H9 (cell line): ENCODE data around the gene PAXX. TPM values are rescaled to one million over a fixed set of nuclear protein-coding genes. Genes with fewer than 3 reads are reported as not detected.

Experiments used
- DNase-seq: peaks from one replicate; pipeline ENCODE4 v3.0.0-alpha.2; 2017
- H2AFZ ChIP-seq: one replicate; pipeline ENCODE4 v1.6.1; 2013; ENCODE audit warnings: mild to moderate bottlenecking, low read length, control low read depth, moderate library complexity
- H2AK5ac ChIP-seq: 2 replicates; pipeline ENCODE4 v1.6.1; 2013; ENCODE audit warnings: low read length, control low read depth, mixed read lengths; ENCODE audit not compliant: insufficient read length
- H2BK120ac ChIP-seq: one replicate; pipeline ENCODE4 v1.6.1; 2013; ENCODE audit warnings: low read depth, mild to moderate bottlenecking, low read length, control low read depth, inconsistent platforms; ENCODE audit not compliant: poor library complexity, severe bottlenecking
- H2BK12ac ChIP-seq: 2 replicates; pipeline ENCODE4 v1.6.1; 2013; ENCODE audit warnings: low read length, control low read depth, mixed read lengths, low read depth; ENCODE audit not compliant: insufficient read length
- H2BK15ac ChIP-seq: 2 replicates; pipeline ENCODE4 v1.6.1; 2013; ENCODE audit warnings: low read depth, low read length, control low read depth
- H2BK20ac ChIP-seq: one replicate; pipeline ENCODE4 v1.6.1; 2013; ENCODE audit warnings: low read depth, mild to moderate bottlenecking, low read length, control low read depth, inconsistent platforms; ENCODE audit not compliant: poor library complexity, severe bottlenecking
- H2BK5ac ChIP-seq: 2 replicates; pipeline ENCODE4 v1.6.1; 2013; ENCODE audit warnings: low read length, control low read depth, mixed read lengths; ENCODE audit not compliant: insufficient read length
- H3K14ac ChIP-seq: 2 replicates; pipeline ENCODE4 v1.6.1; 2013; ENCODE audit warnings: low read length, control low read depth; ENCODE audit not compliant: insufficient read depth
- H3K18ac ChIP-seq: 2 replicates; pipeline ENCODE4 v1.6.1; 2013; ENCODE audit warnings: low read depth, mild to moderate bottlenecking, mixed read lengths, low read length, control low read depth; ENCODE audit not compliant: insufficient read length
- H3K23ac ChIP-seq: 2 replicates; pipeline ENCODE4 v1.6.1; 2013; ENCODE audit warnings: low read length, control low read depth, mixed read lengths, low read depth; ENCODE audit not compliant: insufficient read length
- H3K23me2 ChIP-seq: 2 replicates; pipeline ENCODE4 v1.6.1; 2013; ENCODE audit warnings: low read depth, mild to moderate bottlenecking, mixed read lengths, low read length, control low read depth; ENCODE audit not compliant: insufficient read length, poor library complexity, severe bottlenecking
- H3K27ac ChIP-seq: 2 replicates; pipeline ENCODE4 v1.5.1; 2013; ENCODE audit warnings: low read length, control low read depth, mixed read lengths, low read depth; ENCODE audit not compliant: insufficient read length
- H3K27me3 ChIP-seq: 2 replicates; pipeline ENCODE4 v1.6.1; 2013; ENCODE audit warnings: low read length, control low read depth, inconsistent platforms; ENCODE audit not compliant: insufficient read depth
- H3K4ac ChIP-seq: 2 replicates; pipeline ENCODE4 v1.6.1; 2013; ENCODE audit warnings: low read depth, mild to moderate bottlenecking, control low read depth, inconsistent platforms, low read length, moderate library complexity
- H3K4me1 ChIP-seq: 2 replicates; pipeline ENCODE4 v1.6.1; 2013; ENCODE audit warnings: low read length, control low read depth, inconsistent platforms; ENCODE audit not compliant: insufficient read depth
- H3K4me2 ChIP-seq: 2 replicates; pipeline ENCODE4 v1.6.1; 2013; ENCODE audit warnings: low read length, control low read depth, mixed read lengths; ENCODE audit not compliant: insufficient read length, insufficient read depth
- H3K56ac ChIP-seq: 2 replicates; pipeline ENCODE4 v1.6.1; 2013; ENCODE audit warnings: low read depth, mild to moderate bottlenecking, mixed read lengths, low read length, control low read depth; ENCODE audit not compliant: insufficient read length
- H3K79me1 ChIP-seq: 2 replicates; pipeline ENCODE4 v1.6.1; 2013; ENCODE audit warnings: low read depth, mild to moderate bottlenecking, moderate library complexity, low read length, control low read depth, inconsistent platforms; ENCODE audit not compliant: insufficient read depth, poor library complexity, severe bottlenecking
- H3K79me2 ChIP-seq: 2 replicates; pipeline ENCODE4 v1.6.1; 2013; ENCODE audit warnings: low read length, control low read depth, inconsistent platforms; ENCODE audit not compliant: insufficient read depth
- H3K9ac ChIP-seq: 2 replicates; pipeline ENCODE4 v1.6.1; 2013; ENCODE audit warnings: low read length, control low read depth, mixed read lengths; ENCODE audit not compliant: insufficient read length; ENCODE audit errors: extremely low read depth
- H3K9me3 ChIP-seq: one replicate; pipeline ENCODE4 v1.6.1; 2013; ENCODE audit warnings: low read depth, low read length, inconsistent platforms; ENCODE audit not compliant: control insufficient read depth
- H3T11ph ChIP-seq: one replicate; pipeline ENCODE4 v1.6.1; 2013; ENCODE audit warnings: mild to moderate bottlenecking, low read length, control low read depth, inconsistent platforms
- H4K20me1 ChIP-seq: one replicate; pipeline ENCODE4 v1.6.1; 2013; ENCODE audit not compliant: control insufficient read depth, insufficient read length, insufficient read depth
- H4K5ac ChIP-seq: 2 replicates; pipeline ENCODE4 v1.6.1; 2013; ENCODE audit warnings: low read depth, mild to moderate bottlenecking, mixed read lengths, low read length, control low read depth; ENCODE audit not compliant: insufficient read length
- H4K8ac ChIP-seq: replicated peaks from 2 replicates; pipeline ENCODE4 v1.6.1; 2013; ENCODE audit warnings: low read length, control low read depth, mixed read lengths, low read depth; ENCODE audit not compliant: insufficient read length
- H4K91ac ChIP-seq: 2 replicates; pipeline ENCODE4 v1.6.1; 2013; ENCODE audit warnings: low read depth, mild to moderate bottlenecking, moderate library complexity, mixed read lengths, low read length, control low read depth; ENCODE audit not compliant: insufficient read length
- H3K27ac Mint-ChIP-seq, 3 experiments: 2 replicates in 2 of 3; 3 replicates in 1 of 3; pipeline ENCODE4 v1.8.0; 2020 to 2021; ENCODE audit warnings: mixed read lengths in 3 of 3, mild to moderate bottlenecking in 1 of 3, moderate library complexity in 1 of 3
- H3K27me3 Mint-ChIP-seq: 2 replicates; pipeline ENCODE4 v1.8.0; 2021; ENCODE audit warnings: low read depth, mild to moderate bottlenecking, moderate library complexity, mixed read lengths
- H3K36me3 Mint-ChIP-seq, 3 experiments: 2 replicates in 2 of 3; 3 replicates in 1 of 3; pipeline ENCODE4 v1.8.0; 2020 to 2021; ENCODE audit warnings: low read depth in 3 of 3, mixed read lengths in 3 of 3; ENCODE audit not compliant: insufficient read depth in 1 of 3
- H3K4me1 Mint-ChIP-seq, 2 experiments: 2 replicates each; pipeline ENCODE4 v1.8.0; 2020; ENCODE audit warnings: mixed read lengths in 2 of 2
- H3K4me3 Mint-ChIP-seq, 2 experiments: 2 replicates in 1 of 2; 3 replicates in 1 of 2; pipeline ENCODE4 v1.8.0; 2020 to 2021; ENCODE audit warnings: mild to moderate bottlenecking in 2 of 2, mixed read lengths in 2 of 2, moderate library complexity in 1 of 2
- H3K9me3 Mint-ChIP-seq, 2 experiments: 2 replicates in 1 of 2; 3 replicates in 1 of 2; pipeline ENCODE4 v1.8.0; 2020; ENCODE audit warnings: mild to moderate bottlenecking in 2 of 2, mixed read lengths in 2 of 2, moderate library complexity in 1 of 2
- CTCF ChIP-seq: fragments of 200-600 bp; sonication (generic); conservative IDR thresholded peaks from 3 replicates; pipeline ENCODE4 v1.8.0; 2021; ENCODE audit warnings: antibody characterized with exemption, mild to moderate bottlenecking
- WGBS: extraction: QIAGEN DNeasy Blood & Tissue Kit; methylation state at CpG from one replicate; pipeline ENCODE4 v1.1.7; 2013; ENCODE audit warnings: missing lambda C conversion rate, low lambda C conversion rate, mixed read lengths; ENCODE audit not compliant: insufficient read length; ENCODE audit errors: extremely low coverage; 5-methylcytosine and 5-hydroxymethylcytosine counted together
- total RNA-seq: library from RNA; stranded (reverse); gene quantifications from 2 replicates; pipeline ENCODE4 v1.2.1, GENCODE V29; 2021

PAXX gene
- total RNA-seq, 1 experiment from 2014 or later: 51.2 TPM

- Histone ChIP-seq H4K8ac (no peak overlapping the region), H3K56ac (no peak overlapping the region), H3K27ac (no peak overlapping the region), H3K23me2 (no peaks in the 10 kb centered on the region), H4K5ac (no peak overlapping the region), H3T11ph (no peak overlapping the region), H2BK15ac (no peak overlapping the region), H3K9me3 (no peaks in the 10 kb centered on the region), H3K4me1 (peaks cover 2% of the 10 kb centered on the region; the same call in 1 of the 2 replicates), H2BK120ac (no peak overlapping the region), H2BK12ac (no peak overlapping the region), H3K4ac (no peak overlapping the region), H3K23ac (no peak overlapping the region), H4K20me1 (no peaks in the 10 kb centered on the region), H2BK5ac (no peak overlapping the region), H4K91ac (no peak overlapping the region), H2AFZ (no peak overlapping the region), H3K27me3 (no peaks in the 10 kb centered on the region), H3K4me2 (no peak overlapping the region), H3K79me2 (no peaks in the 10 kb centered on the region), H2BK20ac (no peak overlapping the region), H3K14ac (no peak overlapping the region), H3K18ac (no peak overlapping the region), H3K9ac (no peak overlapping the region), H3K79me1 (no peaks in the 10 kb centered on the region), H2AK5ac (no peak overlapping the region)
- no peak overlapping the region for H3K27ac Mint-ChIP-seq
- H3K4me3 Mint-ChIP-seq: no peak overlapping the region
- peaks cover 18% of the 10 kb centered on the region for H3K27me3 Mint-ChIP-seq
- no peak for TF ChIP-seq CTCF
- DNase-seq: no peak
- no peaks in the 10 kb centered on the region for H3K9me3 Mint-ChIP-seq
- no peaks in the 10 kb centered on the region for H3K36me3 Mint-ChIP-seq
- H3K4me1 Mint-ChIP-seq: peaks cover 7 to 15% of the 10 kb centered on the region in 2 experiments
- no CpG with 5 or more reads among the region's 15 CpGs for WGBS
Observed at GRCh38 chr9:136963341-136963740, 28.9 kb upstream of the PAXX start.
